ENCODE results near the gene PPP5C. TPM values are rescaled to one million over a fixed set of nuclear protein-coding genes. Genes with fewer than 3 reads are reported as not detected.

Gene PPP5C
- total RNA-seq, 2 experiments from 2014 or later: 105 to 118 TPM

GRCh38 chr19:46317339-46317738, 29.5 kb upstream of the PPP5C start:
- H3K4me3 ChIP-seq (ENCODE audit: low read depth, low read length, poor library complexity, severe bottlenecking): no peak overlapping the region
- no peaks in the 10 kb centered on the region for H3K36me3 ChIP-seq (ENCODE audit: insufficient read depth, low read length)
- ChIA-PET POLR2A (no interaction called here), CTCF (ENCODE audit: unreplicated experiment) (no interaction called here)
- no peak overlapping the region for H3K4me2 ChIP-seq (ENCODE audit: low read length)
- no peaks in the 10 kb centered on the region for H3K4me1 ChIP-seq (ENCODE audit: insufficient read depth, low read length, poor library complexity, severe bottlenecking)
- intact Hi-C loops (cut with micrococcal nuclease; ENCODE audit: unreplicated experiment): no loop called here
- TF ChIP-seq CTCF (conservative IDR thresholded peaks at IDR 0.05; ENCODE audit: low read length): no peak
- TF ChIP-seq EZH2phosphoT487 (IDR thresholded peaks at IDR 0.05; ENCODE audit: borderline replicate concordance, low read depth, low read length): no peak
- H3K79me2 ChIP-seq (ENCODE audit: insufficient read depth, low read depth, low read length): no peaks in the 10 kb centered on the region
- H3K9me2 ChIP-seq (ENCODE audit: insufficient read depth, low read length): no peaks in the 10 kb centered on the region
- DNase-seq (ENCODE audit: low spot score): no peak
- no TSS peak for BruUV-seq (replicated peaks)
- no peaks in the 10 kb centered on the region for H3K9me3 ChIP-seq (ENCODE audit: low read length)
- no peak overlapping the region for H3K27ac ChIP-seq (ENCODE audit: low read depth, low read length, poor library complexity, severe bottlenecking)
- H4K20me1 ChIP-seq (ENCODE audit: insufficient read depth, low read length): no peaks in the 10 kb centered on the region
- H2AFZ ChIP-seq (ENCODE audit: low read length): peak overlapping the region; percentile 3; the same call in 1 of the 2 replicates

GRCh38 chr19:46319613-46320012, 27.3 kb upstream of the PPP5C start:
- no peak for DNase-seq (ENCODE audit: low spot score)
- no peaks in the 10 kb centered on the region for H3K4me1 ChIP-seq (ENCODE audit: insufficient read depth, low read length, poor library complexity, severe bottlenecking)
- intact Hi-C loops (cut with micrococcal nuclease; ENCODE audit: unreplicated experiment): no loop called here
- H3K79me2 ChIP-seq (ENCODE audit: insufficient read depth, low read depth, low read length): no peaks in the 10 kb centered on the region
- H3K4me3 ChIP-seq (ENCODE audit: low read depth, low read length, poor library complexity, severe bottlenecking): no peak overlapping the region
- ChIA-PET CTCF (ENCODE audit: unreplicated experiment) (no interaction called here), POLR2A (no interaction called here)
- no peaks in the 10 kb centered on the region for H3K36me3 ChIP-seq (ENCODE audit: insufficient read depth, low read length)
- H2AFZ ChIP-seq (ENCODE audit: low read length): no peak overlapping the region
- H3K9me2 ChIP-seq (ENCODE audit: insufficient read depth, low read length): no peaks in the 10 kb centered on the region
- no TSS peak for BruUV-seq (replicated peaks)
- TF ChIP-seq EZH2phosphoT487 (IDR thresholded peaks at IDR 0.05; ENCODE audit: borderline replicate concordance, low read depth, low read length) (no peak), CTCF (conservative IDR thresholded peaks at IDR 0.05; ENCODE audit: low read length) (no peak)
- no peaks in the 10 kb centered on the region for H4K20me1 ChIP-seq (ENCODE audit: insufficient read depth, low read length)
- H3K27ac ChIP-seq (ENCODE audit: low read depth, low read length, poor library complexity, severe bottlenecking): no peak overlapping the region
- H3K4me2 ChIP-seq (ENCODE audit: low read length): no peak overlapping the region
- no peaks in the 10 kb centered on the region for H3K9me3 ChIP-seq (ENCODE audit: low read length)

- ChIA-PET CTCF (ENCODE audit: unreplicated experiment) (no interaction called here), POLR2A (no interaction called here)
- TF ChIP-seq CTCF (conservative IDR thresholded peaks at IDR 0.05; ENCODE audit: low read length) (no peak), EZH2phosphoT487 (IDR thresholded peaks at IDR 0.05; ENCODE audit: borderline replicate concordance, low read depth, low read length) (no peak)
- DNase-seq (ENCODE audit: low spot score): no peak
- no peaks in the 10 kb centered on the region for H3K36me3 ChIP-seq (ENCODE audit: insufficient read depth, low read length)
- H2AFZ ChIP-seq (ENCODE audit: low read length): no peak overlapping the region
- H3K4me3 ChIP-seq (ENCODE audit: low read depth, low read length, poor library complexity, severe bottlenecking): no peak overlapping the region
- H3K79me2 ChIP-seq (ENCODE audit: insufficient read depth, low read depth, low read length): no peaks in the 10 kb centered on the region
- no peaks in the 10 kb centered on the region for H4K20me1 ChIP-seq (ENCODE audit: insufficient read depth, low read length)
- H3K9me3 ChIP-seq (ENCODE audit: low read length): no peaks in the 10 kb centered on the region
- no peak overlapping the region for H3K27ac ChIP-seq (ENCODE audit: low read depth, low read length, poor library complexity, severe bottlenecking)
- intact Hi-C loops (cut with micrococcal nuclease; ENCODE audit: unreplicated experiment): no loop called here
- no peak overlapping the region for H3K4me2 ChIP-seq (ENCODE audit: low read length)
- no peaks in the 10 kb centered on the region for H3K9me2 ChIP-seq (ENCODE audit: insufficient read depth, low read length)
- no peaks in the 10 kb centered on the region for H3K4me1 ChIP-seq (ENCODE audit: insufficient read depth, low read length, poor library complexity, severe bottlenecking)
- BruUV-seq (replicated peaks): no TSS peak
These were observed 26.3 kb upstream of the PPP5C start for GRCh38 chr19:46320559-46320958.

Data from OCI-LY7 (cell line).